A673 (cell line): ENCODE measurements around the gene COL1A1.

Experiments used
- EZH2 ChIP-seq: fragments of 200-600 bp; sonication (generic); IDR thresholded peaks from 2 replicates; pipeline ENCODE4 v1.6.1; 2017; ENCODE audit warnings: borderline replicate concordance, low read depth, mild to moderate bottlenecking, mixed read lengths, antibody characterized with exemption, low read length; ENCODE audit not compliant: poor library complexity, severe bottlenecking
- TF ChIP-seq, protein P1 (sequence below): fragments of 300-800, 200-600 bp; sonication (generic); conservative IDR thresholded peaks from 2 replicates; pipeline ENCODE4 v1.5.1; 2017; ENCODE audit warnings: low read depth, mild to moderate bottlenecking, antibody characterized with exemption, low read length, moderate library complexity, mixed read lengths

DNA sequence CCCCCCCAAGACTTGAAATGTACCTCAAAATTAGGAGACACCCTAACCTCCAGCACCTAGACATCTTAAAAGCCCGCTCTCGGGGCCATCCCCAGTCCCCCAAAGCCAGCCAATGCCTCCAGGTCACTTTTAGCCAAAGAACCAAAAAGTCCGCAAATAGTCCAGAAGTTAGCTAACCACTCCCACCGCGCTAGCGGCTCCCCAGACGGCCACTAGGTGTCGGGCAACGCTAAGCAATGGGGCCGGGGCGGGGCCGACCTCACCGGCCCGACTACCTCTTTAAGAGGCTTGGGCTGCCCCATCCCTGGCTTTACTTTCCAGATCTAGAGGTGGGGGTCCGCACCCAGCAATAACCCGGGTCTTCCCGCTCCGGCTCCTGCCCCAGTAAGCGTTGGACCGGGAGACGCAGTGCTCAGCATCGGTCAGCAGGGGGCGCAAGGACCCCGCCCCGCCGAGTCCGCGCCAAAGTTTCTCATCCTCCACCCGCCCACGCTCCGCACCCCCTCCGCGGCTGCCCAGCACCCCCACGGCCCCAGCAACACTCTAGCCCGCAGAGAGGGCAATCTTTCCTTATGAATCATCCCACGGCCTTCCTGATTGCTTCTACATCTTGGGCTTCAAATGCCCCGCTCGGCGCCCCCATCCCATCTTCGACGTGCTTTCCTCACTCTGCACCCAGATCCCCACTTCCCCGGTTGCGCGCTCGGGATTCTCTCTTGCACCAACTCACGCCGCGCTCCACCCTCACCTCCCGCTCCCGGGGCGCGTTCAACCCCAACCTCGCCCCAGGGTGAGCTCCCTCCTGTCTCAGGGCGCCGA is 765 bp downstream of the COL1A1 start:
- TF ChIP-seq, protein P1, sequence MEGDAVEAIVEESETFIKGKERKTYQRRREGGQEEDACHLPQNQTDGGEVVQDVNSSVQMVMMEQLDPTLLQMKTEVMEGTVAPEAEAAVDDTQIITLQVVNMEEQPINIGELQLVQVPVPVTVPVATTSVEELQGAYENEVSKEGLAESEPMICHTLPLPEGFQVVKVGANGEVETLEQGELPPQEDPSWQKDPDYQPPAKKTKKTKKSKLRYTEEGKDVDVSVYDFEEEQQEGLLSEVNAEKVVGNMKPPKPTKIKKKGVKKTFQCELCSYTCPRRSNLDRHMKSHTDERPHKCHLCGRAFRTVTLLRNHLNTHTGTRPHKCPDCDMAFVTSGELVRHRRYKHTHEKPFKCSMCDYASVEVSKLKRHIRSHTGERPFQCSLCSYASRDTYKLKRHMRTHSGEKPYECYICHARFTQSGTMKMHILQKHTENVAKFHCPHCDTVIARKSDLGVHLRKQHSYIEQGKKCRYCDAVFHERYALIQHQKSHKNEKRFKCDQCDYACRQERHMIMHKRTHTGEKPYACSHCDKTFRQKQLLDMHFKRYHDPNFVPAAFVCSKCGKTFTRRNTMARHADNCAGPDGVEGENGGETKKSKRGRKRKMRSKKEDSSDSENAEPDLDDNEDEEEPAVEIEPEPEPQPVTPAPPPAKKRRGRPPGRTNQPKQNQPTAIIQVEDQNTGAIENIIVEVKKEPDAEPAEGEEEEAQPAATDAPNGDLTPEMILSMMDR: peak; percentile 100
- no peak for TF ChIP-seq EZH2
